GM12878 (cell line): ENCODE measurements around the gene CYP46A1. TPM values are rescaled to one million over a fixed set of nuclear protein-coding genes. Genes with fewer than 3 reads are reported as not detected.

Source experiments
- ATAC-seq: fragments of 200-7000 bp; cut with Tn5 transposase; 3 replicates; pipeline ENCODE4 v1.9.1; 2020; ENCODE audit warnings: mild to moderate bottlenecking, moderate library complexity
- BruUV-seq: library from RNA; stranded (reverse); fragments of 400-500 nt; replicated peaks from 2 replicates; lab custom pipeline; 2021; lab: Mats Ljungman, UMichigan
- CTCF ChIA-PET: fragments of 300-600 bp; sonication (Branson Sonifier 250); formaldehyde crosslinking; extraction: SDS; loops from one replicate; lab custom pipeline; 2021; ENCODE audit warnings: inconsistent platforms; lab: Yijun Ruan, JAX
- POLR2A ChIA-PET: fragments of 350-600 bp; formaldehyde crosslinking; extraction: SDS; loops from one replicate; lab custom pipeline; 2021; ENCODE audit warnings: inconsistent platforms; lab: Charles Lee
- RAD21 ChIA-PET: fragments of 300-600 bp; sonication (Branson Sonifier 250); formaldehyde crosslinking; loops from one replicate; lab custom pipeline; 2023; ENCODE audit warnings: antibody characterized with exemption; ENCODE audit not compliant: unreplicated experiment; lab: Charles Lee
- SMC1A ChIA-PET: fragments of 300-600 bp; sonication (Branson Sonifier 250); formaldehyde crosslinking; loops from one replicate; lab custom pipeline; 2023; ENCODE audit not compliant: unreplicated experiment, uncharacterized antibody; lab: Charles Lee
- DNase-seq: peaks from one replicate; pipeline ENCODE4 v3.0.0-alpha.2; 2011; ENCODE audit warnings: low read depth, low spot score
- FAIRE-seq: peaks from 3 replicates; lab custom pipeline; 2011; peaks lifted over from hg19 to GRCh38; lab: Jason Lieb, UNC
- H2AFZ ChIP-seq: 2 replicates; pipeline ENCODE4 v1.6.0; 2011; ENCODE audit warnings: low read depth, low read length, control low read depth; ENCODE audit not compliant: control insufficient read depth
- H3K27ac ChIP-seq: 2 replicates; pipeline ENCODE4 v1.5.1; 2011; ENCODE audit warnings: control low read depth; ENCODE audit not compliant: control insufficient read depth, insufficient read depth
- H3K27me3 ChIP-seq, 2 experiments: replicated peaks in 1 of 2; 2 replicates each; pipeline versions ENCODE4 v1.6.0 to v1.6.1; 2011; ENCODE audit warnings: low read length in 1 of 2; ENCODE audit not compliant: control insufficient read depth in 2 of 2, insufficient read depth in 2 of 2
- H3K36me3 ChIP-seq, 2 experiments: 2 replicates each; pipeline ENCODE4 v1.5.1; 2011; ENCODE audit warnings: low read length in 1 of 2; ENCODE audit not compliant: control insufficient read depth in 2 of 2, insufficient read depth in 2 of 2
- H3K4me1 ChIP-seq: 2 replicates; pipeline ENCODE4 v1.6.1; 2011; ENCODE audit warnings: mild to moderate bottlenecking, low read length, moderate library complexity, mixed read lengths; ENCODE audit not compliant: control insufficient read depth, insufficient read depth
- H3K4me2 ChIP-seq: 2 replicates; pipeline ENCODE4 v1.6.0; 2011; ENCODE audit warnings: control low read depth; ENCODE audit not compliant: control insufficient read depth, insufficient read depth
- H3K4me3 ChIP-seq: fragments of 200-600 bp; sonication (generic); 2 replicates; pipeline ENCODE4 v1.5.1; 2016
- H3K79me2 ChIP-seq: 2 replicates; pipeline ENCODE4 v1.6.0; 2011; ENCODE audit warnings: low read length; ENCODE audit not compliant: control insufficient read depth, insufficient read depth
- H3K9ac ChIP-seq: 2 replicates; pipeline ENCODE4 v1.8.0; 2011; ENCODE audit warnings: low read length, control low read depth, mixed read lengths; ENCODE audit not compliant: control insufficient read depth, insufficient read depth
- H3K9me3 ChIP-seq: replicated peaks from 3 replicates; pipeline ENCODE4 v1.5.1; 2011; ENCODE audit warnings: mild to moderate bottlenecking, low read length; ENCODE audit not compliant: control insufficient read depth, insufficient read depth
- H4K20me1 ChIP-seq: 2 replicates; pipeline ENCODE4 v1.6.0; 2011; ENCODE audit not compliant: control insufficient read depth, insufficient read depth
- CEBPB ChIP-seq, 2 experiments: fragments of 150-350 bp in 1 of 2; IDR thresholded peaks; 2 replicates each; pipeline ENCODE4 v1.6.1; 2012 to 2014; ENCODE audit warnings: low read depth in 2 of 2, low read length in 2 of 2, borderline replicate concordance in 1 of 2, inconsistent platforms in 1 of 2
- EP300 ChIP-seq, 2 experiments: fragments of 150-350 bp in 1 of 2; IDR thresholded peaks; 2 replicates each; pipeline ENCODE4 v1.6.1; 2011 to 2012; ENCODE audit warnings: low read depth in 2 of 2, low read length in 2 of 2, borderline replicate concordance in 1 of 2, improper control_type of control experiment in 1 of 2, inconsistent platforms in 1 of 2; ENCODE audit not compliant: control insufficient read depth in 1 of 2
- ESRRA ChIP-seq: IDR thresholded peaks from 2 replicates; pipeline ENCODE4 v1.6.1; 2012; ENCODE audit warnings: mild to moderate bottlenecking, low read length, improper control_type of control experiment
- JUND ChIP-seq: IDR thresholded peaks from 2 replicates; pipeline ENCODE4 v1.6.1; 2012; ENCODE audit warnings: low read depth, mild to moderate bottlenecking, low read length, improper control_type of control experiment, moderate library complexity
- NR2F1 ChIP-seq: fragments of 450-650 bp; conservative IDR thresholded peaks from 2 replicates; pipeline ENCODE4 v1.6.1; 2017; ENCODE audit warnings: mild to moderate bottlenecking
- POLR2A ChIP-seq: IDR thresholded peaks from 2 replicates; pipeline ENCODE4 v1.6.1; 2011; ENCODE audit warnings: low read depth, mild to moderate bottlenecking, low read length
- RAD21 ChIP-seq: IDR thresholded peaks from 2 replicates; pipeline ENCODE4 v1.6.1; 2011; ENCODE audit warnings: mild to moderate bottlenecking, low read depth, low read length, moderate library complexity; ENCODE audit not compliant: insufficient read depth
- RELA ChIP-seq: fragments of 450-650 bp; IDR thresholded peaks from 2 replicates; pipeline ENCODE4 v1.8.0; 2014; ENCODE audit warnings: borderline replicate concordance; ENCODE audit not compliant: partially characterized antibody
- SMAD1 ChIP-seq: fragments of 450-650 bp; IDR thresholded peaks from 2 replicates; pipeline ENCODE4 v1.6.1; 2018; ENCODE audit warnings: mild to moderate bottlenecking, low read depth; ENCODE audit not compliant: partially characterized antibody
- TCF7 ChIP-seq: IDR thresholded peaks from 2 replicates; pipeline ENCODE4 v1.6.1; 2014; ENCODE audit warnings: antibody characterized with exemption, borderline replicate concordance
- YBX1 ChIP-seq: fragments of 450-650 bp; IDR thresholded peaks from 2 replicates; pipeline ENCODE4 v1.6.1; 2016; ENCODE audit warnings: antibody characterized with exemption
- ZNF207 ChIP-seq: fragments of 450-650 bp; IDR thresholded peaks from 2 replicates; pipeline ENCODE4 v1.6.1; 2014; ENCODE audit warnings: antibody characterized with exemption, mild to moderate bottlenecking, borderline replicate concordance
- WGBS: methylation state at CpG from one replicate; pipeline ENCODE4 v1.1.6; 2016; ENCODE audit warnings: low lambda C conversion rate; ENCODE audit not compliant: insufficient replicate concordance, insufficient coverage; ENCODE audit errors: missing lambda C conversion rate; 5-methylcytosine and 5-hydroxymethylcytosine counted together
- in situ Hi-C: fragments of 300-500 bp; cut with MboI; formaldehyde crosslinking; loops from 9 replicates; pipeline ENCODE4 v1.14.3; 2018; ENCODE audit warnings: mixed read lengths
- intact Hi-C: fragments of 100-400 bp; cut with micrococcal nuclease; formaldehyde crosslinking; loops from one replicate; pipeline ENCODE4 v1.14.2; 2022; ENCODE audit not compliant: unreplicated experiment
- polyA plus RNA-seq, 11 experiments: library from polyadenylated mRNA; depleted of rRNA in 4 of 11; unstranded in 6 of 11; stranded (reverse) in 5 of 11; fragments of >200 nt; fragmentation: Nextera tagmentation in 4 of 11; fragmentation: Illumina TruSeq in 1 of 11; extraction: Ambion mirVana in 4 of 11; extraction: Trizol in 1 of 11; gene quantifications; 1 replicate in 1 of 11; 2 replicates in 10 of 11; pipeline versions ENCODE4 v1.2.1 to v1.2.3, GENCODE V29; 2011 to 2016; ENCODE audit warnings: inconsistent platforms in 2 of 11, missing spikeins in 2 of 11, low read depth in 1 of 11
- total RNA-seq, 4 experiments: library from RNA; depleted of rRNA in 3 of 4; stranded (reverse); fragments of >200 nt in 3 of 4; fragmentation: Illumina TruSeq in 1 of 4; extraction: Trizol in 1 of 4; gene quantifications; 2 replicates each; pipeline versions ENCODE4 v1.2.1 to v1.2.3, GENCODE V29; 2013 to 2021
- TF ChIP-seq, protein P1 (sequence below): fragments of 450-650 bp; IDR thresholded peaks from 2 replicates; pipeline ENCODE4 v1.6.1; 2017; ENCODE audit warnings: mild to moderate bottlenecking, low read depth, inconsistent platforms; ENCODE audit not compliant: poor library complexity, severe bottlenecking
- TF ChIP-seq, protein P2 (sequence below): fragments of 150-350 bp; IDR thresholded peaks from 2 replicates; pipeline ENCODE4 v1.6.1; 2014; ENCODE audit warnings: mild to moderate bottlenecking, low read depth, low read length

The CYP46A1 gene
- total and polyA plus RNA-seq, 10 of the 15 experiments (the other 5 are each of a cell fraction or from before 2014, with no cell fraction given), result 0.04 to 0.11 TPM; not detected in 8

DNA sequence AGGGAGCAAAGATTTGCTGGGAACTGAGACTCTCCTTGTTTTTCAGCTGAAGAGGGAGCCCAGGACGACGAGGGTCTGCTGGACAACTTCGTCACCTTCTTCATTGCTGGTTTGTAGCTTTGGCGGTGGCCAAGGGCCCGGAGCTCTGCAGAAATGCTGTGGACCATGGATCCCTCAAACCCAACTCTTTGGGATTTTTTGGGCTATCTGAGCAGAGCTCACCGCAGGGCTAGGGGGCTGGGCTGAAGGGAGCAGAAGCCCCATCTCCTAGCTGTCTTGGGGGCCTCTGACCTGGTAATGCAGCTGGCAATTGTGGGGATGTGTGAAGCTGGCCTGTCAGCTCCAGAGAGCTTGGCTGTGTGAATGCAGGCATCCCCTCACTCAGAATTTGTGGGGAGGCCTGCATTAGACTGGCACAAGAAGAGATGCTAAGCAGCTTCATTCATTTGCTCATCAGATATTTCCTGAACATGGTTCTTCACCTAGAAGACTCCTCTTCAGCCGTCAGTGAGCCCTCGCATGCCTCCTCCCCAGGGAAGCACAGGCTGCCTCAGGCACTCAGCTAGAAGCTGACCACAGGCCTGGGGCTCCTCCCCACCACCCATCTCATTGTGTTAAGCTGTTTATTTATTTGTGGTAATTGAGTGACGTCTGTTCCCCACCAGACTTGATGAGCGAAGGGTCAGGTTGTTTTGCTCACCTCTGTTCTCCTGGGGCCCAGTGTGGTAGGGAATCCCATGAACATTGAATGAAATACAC is 32.2 kb downstream of the CYP46A1 start:
- SMC1A ChIA-PET, result no interaction called here
- no peak for ATAC-seq
- POLR2A ChIA-PET, result no interaction called here
- CTCF ChIA-PET, result interaction anchor here (0.7 to 1.6 kb wide), 3 partner anchors 14 to 33 kb away, joined by 3 read pairs; partner anchors contain the start of gene CYP46A1
- Histone ChIP-seq H3K79me2 (no peaks in the 10 kb centered on the region), H3K27ac (no peak overlapping the region), H3K4me3 (no peak overlapping the region), H3K4me1 (peaks cover 10% of the 10 kb centered on the region), H4K20me1 (no peaks in the 10 kb centered on the region), H3K4me2 (no peak overlapping the region), H3K9ac (no peak overlapping the region), H3K9me3 (no peaks in the 10 kb centered on the region), H3K27me3 (no peaks in the 10 kb centered on the region), H3K36me3 (no peaks in the 10 kb centered on the region), H2AFZ (no peak overlapping the region)
- TF ChIP-seq, protein P1, sequence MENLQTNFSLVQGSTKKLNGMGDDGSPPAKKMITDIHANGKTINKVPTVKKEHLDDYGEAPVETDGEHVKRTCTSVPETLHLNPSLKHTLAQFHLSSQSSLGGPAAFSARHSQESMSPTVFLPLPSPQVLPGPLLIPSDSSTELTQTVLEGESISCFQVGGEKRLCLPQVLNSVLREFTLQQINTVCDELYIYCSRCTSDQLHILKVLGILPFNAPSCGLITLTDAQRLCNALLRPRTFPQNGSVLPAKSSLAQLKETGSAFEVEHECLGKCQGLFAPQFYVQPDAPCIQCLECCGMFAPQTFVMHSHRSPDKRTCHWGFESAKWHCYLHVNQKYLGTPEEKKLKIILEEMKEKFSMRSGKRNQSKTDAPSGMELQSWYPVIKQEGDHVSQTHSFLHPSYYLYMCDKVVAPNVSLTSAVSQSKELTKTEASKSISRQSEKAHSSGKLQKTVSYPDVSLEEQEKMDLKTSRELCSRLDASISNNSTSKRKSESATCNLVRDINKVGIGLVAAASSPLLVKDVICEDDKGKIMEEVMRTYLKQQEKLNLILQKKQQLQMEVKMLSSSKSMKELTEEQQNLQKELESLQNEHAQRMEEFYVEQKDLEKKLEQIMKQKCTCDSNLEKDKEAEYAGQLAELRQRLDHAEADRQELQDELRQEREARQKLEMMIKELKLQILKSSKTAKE, result no peak
- TF ChIP-seq RELA (no peak), NR2F1 (no peak), RAD21 (no peak), TCF7 (no peak), YBX1 (no peak), POLR2A (no peak), CEBPB (IDR thresholded peaks at IDR 0.05; ENCODE audit: borderline replicate concordance in 1 of 2, low read depth in 2 of 2, low read length in 2 of 2) (no peak), SMAD1 (no peak), ZNF207 (no peak), JUND (no peak), EP300 (IDR thresholded peaks at IDR 0.05; ENCODE audit: borderline replicate concordance in 1 of 2, control insufficient read depth in 1 of 2, low read depth in 2 of 2, low read length in 2 of 2) (no peak), ESRRA (no peak)
- TF ChIP-seq, protein P2, sequence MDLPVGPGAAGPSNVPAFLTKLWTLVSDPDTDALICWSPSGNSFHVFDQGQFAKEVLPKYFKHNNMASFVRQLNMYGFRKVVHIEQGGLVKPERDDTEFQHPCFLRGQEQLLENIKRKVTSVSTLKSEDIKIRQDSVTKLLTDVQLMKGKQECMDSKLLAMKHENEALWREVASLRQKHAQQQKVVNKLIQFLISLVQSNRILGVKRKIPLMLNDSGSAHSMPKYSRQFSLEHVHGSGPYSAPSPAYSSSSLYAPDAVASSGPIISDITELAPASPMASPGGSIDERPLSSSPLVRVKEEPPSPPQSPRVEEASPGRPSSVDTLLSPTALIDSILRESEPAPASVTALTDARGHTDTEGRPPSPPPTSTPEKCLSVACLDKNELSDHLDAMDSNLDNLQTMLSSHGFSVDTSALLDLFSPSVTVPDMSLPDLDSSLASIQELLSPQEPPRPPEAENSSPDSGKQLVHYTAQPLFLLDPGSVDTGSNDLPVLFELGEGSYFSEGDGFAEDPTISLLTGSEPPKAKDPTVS, result no peak
- in situ Hi-C loops, result no loop called here
- intact Hi-C loops, result no loop called here
- no peak for DNase-seq
- no TSS peak for BruUV-seq
- 20% methylated on average over 10 of the region's 10 CpGs for WGBS
- RAD21 ChIA-PET, result no interaction called here
- FAIRE-seq, result no peak
